H1 (cell line): ENCODE data around the gene RIPK4. TPM values are rescaled to one million over a fixed set of nuclear protein-coding genes. Genes with fewer than 3 reads are reported as not detected.

ENCODE experiments used
- polyA plus RNA-seq, 7 experiments: library from polyadenylated mRNA; depleted of rRNA in 3 of 7; stranded (reverse) in 5 of 7; unstranded in 2 of 7; fragments of >200 nt in 5 of 7; fragments of 200-250 nt in 2 of 7; gene quantifications; 1 replicate in 5 of 7; 2 replicates in 1 of 7; 4 replicates in 1 of 7; pipeline versions ENCODE4 v1.2.1 to v1.2.3, GENCODE V29; 2011 to 2013; ENCODE audit warnings: missing spikeins in 2 of 7, mixed read lengths in 2 of 7
- total RNA-seq: library from RNA; stranded (reverse); fragmentation: NEBNext Ultra II Directional; extraction: Animal tissue kit (Norgen Biotek cat#: 25700); gene quantifications from 2 replicates; pipeline ENCODE4 v1.2.1, GENCODE V29; 2021
- TF ChIP-seq, protein P1 (sequence below): IDR thresholded peaks from 2 replicates; pipeline ENCODE4 v1.6.1; 2012; ENCODE audit warnings: low read length, inconsistent platforms

Gene RIPK4
- total and polyA plus RNA-seq, 2 of the 8 experiments (the other 6 are each of a cell fraction or from before 2014, with no cell fraction given), result 2.7 to 5.6 TPM

DNA sequence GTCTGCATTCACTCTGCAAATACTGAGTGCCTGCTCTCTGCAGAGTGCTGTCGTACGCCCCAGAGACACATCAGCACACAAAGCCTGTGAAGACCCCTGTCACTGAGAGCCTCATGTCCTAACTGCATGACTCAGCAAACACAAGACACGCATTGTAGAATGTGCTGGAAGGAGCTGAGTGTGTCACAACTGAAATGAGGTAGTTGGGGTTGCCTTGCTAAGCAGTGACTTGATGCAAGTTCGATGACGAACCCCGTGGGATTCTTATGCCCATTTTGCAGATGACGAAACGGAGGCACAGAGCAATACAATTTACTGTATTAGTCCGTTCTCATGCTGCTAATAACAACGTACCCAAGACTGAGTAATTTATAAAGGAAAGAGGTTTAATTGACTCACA, 65.1 kb downstream of the RIPK4 start (continued):
- TF ChIP-seq, protein P1, sequence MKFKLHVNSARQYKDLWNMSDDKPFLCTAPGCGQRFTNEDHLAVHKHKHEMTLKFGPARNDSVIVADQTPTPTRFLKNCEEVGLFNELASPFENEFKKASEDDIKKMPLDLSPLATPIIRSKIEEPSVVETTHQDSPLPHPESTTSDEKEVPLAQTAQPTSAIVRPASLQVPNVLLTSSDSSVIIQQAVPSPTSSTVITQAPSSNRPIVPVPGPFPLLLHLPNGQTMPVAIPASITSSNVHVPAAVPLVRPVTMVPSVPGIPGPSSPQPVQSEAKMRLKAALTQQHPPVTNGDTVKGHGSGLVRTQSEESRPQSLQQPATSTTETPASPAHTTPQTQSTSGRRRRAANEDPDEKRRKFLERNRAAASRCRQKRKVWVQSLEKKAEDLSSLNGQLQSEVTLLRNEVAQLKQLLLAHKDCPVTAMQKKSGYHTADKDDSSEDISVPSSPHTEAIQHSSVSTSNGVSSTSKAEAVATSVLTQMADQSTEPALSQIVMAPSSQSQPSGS, result no peak
